Kasumi-1 (cell line): ENCODE results near the gene CAPN14.
"Not testable (repeated sequence)": the region's sequence is repeated elsewhere in the genome, so short reads cannot be mapped to it uniquely, and the experiment has no call there.

ENCODE experiments used
- DNase-seq, 2 experiments: peaks; one replicate each; lab custom pipeline; 2025; lab: John Stamatoyannopoulos, UW

CAPN14 gene

DNA sequence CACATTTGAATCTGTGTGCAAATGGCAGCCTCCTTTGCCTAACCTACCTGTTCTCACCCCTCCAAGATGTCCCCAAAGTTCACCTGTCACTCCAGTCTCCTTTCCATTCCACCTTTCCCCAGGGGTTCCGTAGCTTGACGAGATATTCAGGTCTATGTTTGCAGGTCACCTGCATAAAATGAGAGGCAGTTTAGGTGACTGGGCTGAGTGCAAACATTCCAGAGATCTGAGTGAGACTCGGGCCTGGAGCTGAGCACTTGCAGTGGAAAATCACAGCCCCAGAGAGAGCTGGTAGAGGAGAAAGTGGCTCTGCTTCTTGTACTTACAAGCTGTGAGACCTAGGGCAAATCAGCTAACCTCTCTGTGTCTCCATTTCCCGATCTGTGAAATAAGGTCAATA is 20.1 kb downstream of the CAPN14 start:
- no peak for DNase-seq

DNA sequence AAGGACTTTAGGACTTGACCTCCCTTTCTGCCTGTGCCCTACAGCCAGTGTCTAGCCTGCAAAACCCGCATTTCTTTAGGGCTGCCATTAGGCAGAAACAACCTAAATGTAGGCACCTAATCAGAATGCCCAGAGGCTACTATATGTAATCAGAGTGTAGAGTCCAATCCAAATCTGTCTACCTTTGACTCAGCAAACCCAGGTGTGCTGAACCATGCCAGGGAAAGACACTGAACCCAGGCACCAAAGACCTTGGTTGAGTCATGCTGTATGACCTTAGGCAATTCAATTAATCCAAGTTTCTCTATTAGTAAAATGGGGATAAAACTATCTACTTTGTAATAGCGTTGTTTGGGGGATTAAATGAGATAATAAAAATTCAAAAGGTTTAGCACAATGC is 20.7 kb downstream of the CAPN14 start:
- no peak for DNase-seq

DNA sequence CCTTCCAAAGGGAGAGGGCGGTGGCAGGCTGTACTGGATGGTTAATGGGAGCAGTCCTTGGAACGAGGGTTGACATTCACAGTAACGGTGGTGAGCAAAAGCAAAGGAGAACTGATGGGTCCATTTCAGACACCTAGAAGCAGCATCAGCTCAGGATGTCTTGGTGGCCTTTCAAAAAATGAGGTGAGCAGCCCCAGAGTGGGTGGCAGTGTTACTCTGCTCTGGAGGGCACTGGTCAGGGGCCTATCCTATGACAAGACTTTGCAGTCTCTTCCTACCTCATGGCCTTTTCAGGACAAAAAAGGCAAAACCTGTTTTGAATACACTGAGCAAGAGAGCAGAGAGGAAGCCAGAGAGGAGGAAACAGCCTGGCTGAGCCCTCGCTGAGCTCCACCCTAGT is 23.5 kb downstream of the CAPN14 start:
- no peak for DNase-seq

DNA sequence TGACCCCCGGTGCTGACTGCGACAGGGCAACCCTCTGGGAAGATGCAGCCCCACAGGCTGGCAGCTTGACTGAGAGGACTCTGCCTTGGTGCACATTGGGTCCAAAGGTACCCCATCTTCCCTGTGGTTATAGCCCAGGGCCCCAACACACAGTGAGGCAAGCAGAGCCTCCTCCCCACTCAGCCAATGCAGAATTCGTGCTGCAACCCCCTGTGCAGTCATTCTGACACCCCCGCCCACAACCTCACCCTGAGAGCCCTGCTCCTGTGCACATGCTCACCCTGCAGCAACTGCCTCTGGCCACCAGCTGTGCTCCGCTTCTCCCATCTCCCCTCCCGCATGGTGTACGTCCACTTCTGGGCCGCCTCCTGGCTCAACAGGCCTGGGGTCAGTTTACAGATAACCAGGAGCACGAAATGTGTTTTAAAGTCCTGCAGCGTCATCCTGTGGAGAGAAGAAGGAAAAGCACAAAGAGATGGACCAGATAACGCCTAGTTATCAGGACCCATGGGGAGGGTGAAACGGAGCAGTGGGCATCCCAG is 24.4 kb downstream of the CAPN14 start:
- DNase-seq = no peak

DNA sequence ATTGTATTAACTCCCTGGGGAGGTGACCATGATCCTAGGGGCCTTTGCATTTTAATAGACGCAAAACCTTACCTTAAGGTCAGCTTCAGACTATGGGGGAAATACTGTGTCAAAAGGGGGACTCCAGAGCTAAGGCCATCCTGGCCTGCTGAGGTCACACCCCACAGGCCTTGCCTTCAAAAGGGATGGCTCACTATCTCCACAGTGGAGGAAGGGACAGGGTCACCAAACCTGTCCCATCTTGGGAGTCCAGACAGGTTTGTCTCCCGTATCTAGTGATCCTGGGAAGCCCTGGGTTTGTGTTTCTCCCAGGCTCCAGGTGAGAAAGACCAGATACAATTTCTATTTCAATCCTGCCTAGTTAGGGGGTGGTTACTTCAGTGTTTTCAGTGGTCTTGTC is 24.9 kb downstream of the CAPN14 start:
- no peak for DNase-seq

DNA sequence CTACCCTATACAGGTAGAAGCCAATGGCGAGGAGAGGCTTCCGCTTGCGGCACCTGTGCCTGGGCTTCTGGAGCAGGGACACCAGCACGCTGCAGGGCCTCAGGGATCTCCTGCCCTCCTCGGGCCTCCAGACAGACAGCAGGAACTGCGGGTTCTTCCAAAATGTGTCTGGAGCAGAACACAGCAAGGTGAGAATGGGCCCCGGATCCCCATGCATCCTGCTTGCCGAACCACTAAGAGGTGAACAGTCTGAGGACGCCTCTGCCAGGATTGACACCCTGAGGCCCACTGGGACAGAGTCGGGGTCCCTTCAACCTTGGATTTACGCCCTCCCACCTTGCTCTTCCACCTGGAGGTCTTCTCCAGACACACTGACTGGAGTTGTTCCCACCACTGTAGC is 25.4 kb downstream of the CAPN14 start:
- no peak for DNase-seq

DNA sequence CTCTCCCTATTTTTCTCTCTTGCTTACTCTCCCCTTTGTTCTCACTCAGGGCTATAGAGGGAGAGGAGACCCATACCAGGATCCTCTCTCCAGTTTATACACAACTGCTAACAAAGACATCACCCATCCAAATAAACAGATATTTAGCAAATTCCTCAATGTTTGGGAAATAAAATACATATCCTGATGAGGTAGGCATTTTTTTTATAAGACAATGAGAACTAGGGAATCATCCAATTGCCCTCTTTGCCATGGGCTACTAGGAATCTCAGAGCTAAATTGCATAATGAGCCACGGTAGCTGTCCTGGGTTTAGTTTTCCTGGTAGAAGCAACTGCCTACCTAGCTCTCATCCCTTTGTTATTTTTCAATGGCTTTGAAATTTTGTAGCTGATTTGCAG is 27.1 kb downstream of the CAPN14 start:
- DNase-seq = no peak

DNA sequence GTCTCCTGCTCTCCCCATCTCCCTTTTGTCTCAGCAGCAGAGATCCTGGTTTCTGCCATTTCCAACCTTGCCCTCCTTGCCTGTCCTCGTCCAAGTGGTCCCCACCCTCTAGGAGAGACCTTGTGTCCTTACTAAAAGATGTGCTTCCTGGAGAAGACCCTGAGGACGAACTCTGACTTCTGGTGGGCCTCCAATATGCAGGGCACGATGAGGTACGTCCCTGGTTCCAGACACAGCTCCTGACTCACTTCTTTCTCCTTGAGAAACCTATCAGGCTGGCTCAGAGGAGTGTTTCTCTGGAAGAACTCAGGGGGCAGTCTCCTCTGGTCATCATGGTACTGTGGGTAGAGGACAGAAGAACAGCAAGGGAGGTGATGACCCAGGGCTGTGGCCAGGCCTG is 28.2 kb downstream of the CAPN14 start:
- DNase-seq = no peak

DNA sequence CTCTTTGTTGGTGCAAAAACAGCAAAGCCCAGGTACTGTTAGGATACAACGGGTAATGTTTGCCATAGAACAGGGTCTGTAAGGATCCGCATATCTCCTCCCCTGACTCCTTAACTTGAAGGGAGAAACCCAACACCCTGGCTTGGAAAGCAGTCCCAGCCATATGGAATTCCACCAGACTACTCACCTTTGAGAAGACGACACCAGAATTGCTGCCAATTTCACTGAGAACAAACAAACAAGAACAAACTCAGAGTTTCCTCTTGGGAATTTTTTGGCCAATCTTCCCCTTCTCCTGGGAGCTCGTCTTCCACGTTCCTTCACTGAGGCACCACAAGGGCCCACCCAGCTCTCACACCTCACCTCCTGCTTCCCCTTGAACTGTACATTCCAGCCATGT is 29.2 kb downstream of the CAPN14 start:
- DNase-seq = no peak

DNA sequence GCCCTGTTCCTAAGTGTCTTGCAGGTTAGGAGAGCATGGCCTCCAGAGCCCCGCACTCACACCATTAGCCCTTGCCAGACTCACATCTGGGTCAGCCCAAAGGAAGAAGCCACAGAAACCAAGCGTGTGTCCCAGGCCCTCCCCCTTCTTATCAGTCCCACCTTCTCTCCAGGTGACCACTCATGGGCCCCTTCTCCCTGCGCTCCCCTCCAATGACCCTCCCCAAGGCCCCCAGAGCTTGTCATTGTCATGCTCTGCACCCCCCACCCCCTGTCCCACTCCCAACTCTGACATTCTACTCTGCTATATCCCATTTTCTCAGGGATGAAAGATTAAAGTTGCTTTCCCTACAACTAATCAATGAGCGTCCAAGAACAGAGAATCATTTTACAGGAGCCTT is 30.1 kb downstream of the CAPN14 start:
- DNase-seq = no peak

DNA sequence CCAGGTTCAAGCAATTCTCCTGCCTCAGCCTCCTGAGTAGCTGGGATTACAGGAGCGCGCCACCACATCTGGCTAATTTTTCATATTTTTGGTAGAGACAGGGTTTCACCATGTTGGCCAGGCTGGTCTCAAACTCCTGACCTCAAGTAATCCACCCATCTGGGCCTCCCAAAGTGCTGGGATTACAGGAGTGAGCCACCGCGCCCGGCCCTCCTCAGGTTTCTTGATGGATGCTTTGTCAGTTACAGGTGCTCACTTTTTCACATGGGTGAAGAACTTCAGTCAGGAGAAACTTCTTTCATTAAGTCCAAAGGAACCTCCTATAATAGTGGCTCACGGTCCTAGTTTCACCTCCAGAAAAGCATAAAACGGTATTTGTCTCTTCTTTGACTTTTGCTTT is 33.3 kb downstream of the CAPN14 start:
- not testable (repeated sequence) for DNase-seq

DNA sequence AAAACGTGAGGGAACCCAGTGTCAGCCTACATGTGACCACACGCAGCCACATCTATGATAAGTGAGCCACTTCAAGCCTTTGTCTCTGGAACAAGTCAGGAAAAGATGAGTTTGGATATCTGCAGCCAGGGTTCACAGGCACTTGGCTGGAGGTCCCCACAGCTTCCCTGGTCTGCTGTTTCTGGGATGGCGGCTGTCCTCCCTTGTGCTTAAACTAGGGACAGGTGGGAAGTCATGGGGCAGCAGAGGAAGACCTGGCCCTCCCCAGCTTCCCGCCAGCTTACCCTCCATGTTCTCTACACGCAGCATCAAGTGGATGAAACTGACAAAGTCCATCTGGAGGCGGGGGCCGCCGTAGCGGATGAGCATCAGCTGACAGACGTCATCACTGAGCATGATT is 40.6 kb downstream of the CAPN14 start:
- no peak for DNase-seq

DNA sequence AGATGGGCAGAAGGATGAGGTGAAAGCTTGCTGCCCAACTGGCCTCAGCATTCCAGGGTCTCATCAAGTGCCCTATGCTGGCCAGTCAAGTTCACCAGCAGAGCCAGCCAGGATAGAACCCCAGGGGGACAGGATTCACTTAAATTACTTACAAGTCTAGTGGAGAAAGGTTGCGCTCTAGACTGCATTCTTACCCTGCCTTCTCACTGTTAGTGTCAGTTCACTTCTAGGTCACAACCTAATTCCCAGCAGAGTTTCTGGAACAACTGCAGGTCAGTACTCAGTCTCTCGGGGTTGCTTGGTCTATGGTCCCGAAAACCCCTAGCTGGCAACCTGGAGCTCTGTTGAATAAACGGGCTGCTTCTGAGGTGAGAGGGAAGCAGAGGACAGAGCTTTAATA is 46.2 kb downstream of the CAPN14 start:
- no peak for DNase-seq

DNA sequence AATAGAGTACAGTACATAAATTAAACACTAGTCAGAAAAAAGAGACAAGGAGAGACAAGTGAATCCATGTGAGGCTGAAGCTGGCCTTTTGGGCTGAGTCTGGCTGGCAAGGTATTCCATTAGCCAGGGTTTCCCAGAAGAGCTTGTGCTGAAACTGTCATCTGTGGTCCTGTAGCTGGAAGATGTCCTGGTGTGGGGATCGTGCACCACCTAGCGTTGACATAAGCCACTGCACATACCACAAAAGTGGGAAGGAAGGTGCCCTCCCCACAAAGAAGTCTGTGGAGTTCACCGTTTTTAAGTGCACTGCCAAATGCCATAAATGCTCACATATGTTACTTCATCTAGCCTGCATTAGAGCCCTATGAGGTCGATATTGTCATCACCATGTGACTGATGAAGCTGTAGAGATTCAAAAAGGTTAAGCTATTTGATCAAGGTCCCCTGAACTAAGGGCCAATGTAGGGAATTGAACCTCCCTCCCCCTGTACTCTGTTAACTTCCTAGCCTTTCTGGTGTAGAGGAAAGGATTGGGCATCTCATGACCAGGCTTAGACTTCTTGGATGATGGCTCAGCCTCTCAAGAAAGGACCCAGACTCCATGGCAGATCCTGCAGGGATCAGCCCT is 47.1 kb downstream of the CAPN14 start:
- DNase-seq = peak; percentile 77 to 82

DNA sequence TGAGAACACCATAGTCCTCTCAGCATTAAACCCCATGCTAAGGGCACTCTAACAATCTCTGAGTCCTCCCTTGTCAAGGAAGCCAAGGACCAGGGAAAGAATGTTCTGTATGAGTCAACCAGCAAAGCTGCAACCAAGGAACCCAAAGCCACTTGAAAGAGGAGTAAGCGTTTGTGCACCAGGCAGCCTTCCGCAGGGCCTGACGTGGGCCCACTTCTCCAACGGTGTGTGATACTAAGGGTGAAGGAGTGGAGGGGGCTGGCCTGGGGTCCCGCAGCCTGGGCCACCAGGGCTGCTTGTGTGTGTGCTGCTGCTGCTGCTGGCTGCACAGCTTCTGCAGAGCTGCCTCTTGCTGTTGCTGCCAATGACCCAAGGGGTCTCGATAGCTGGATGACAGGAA is 49.0 kb downstream of the CAPN14 start:
- no peak for DNase-seq

DNA sequence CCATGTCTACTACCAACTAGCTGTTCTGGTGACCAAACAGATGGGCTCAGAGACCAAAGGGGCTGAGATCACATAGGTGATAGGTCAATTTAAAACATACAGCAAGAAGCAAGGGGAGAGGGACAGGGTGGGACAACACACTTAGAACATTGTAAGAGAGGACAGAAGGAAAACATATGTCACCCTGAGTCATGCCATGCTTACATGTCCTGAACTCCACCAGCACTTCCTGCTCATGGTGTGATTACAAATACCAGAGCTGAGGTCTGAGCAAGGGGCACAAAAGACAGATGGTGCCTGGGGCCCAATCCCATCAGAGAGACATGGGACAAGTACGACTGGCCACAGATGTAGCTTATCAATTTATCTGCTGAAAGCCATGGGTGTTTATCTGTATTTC is 50.4 kb downstream of the CAPN14 start:
- no peak for DNase-seq

DNA sequence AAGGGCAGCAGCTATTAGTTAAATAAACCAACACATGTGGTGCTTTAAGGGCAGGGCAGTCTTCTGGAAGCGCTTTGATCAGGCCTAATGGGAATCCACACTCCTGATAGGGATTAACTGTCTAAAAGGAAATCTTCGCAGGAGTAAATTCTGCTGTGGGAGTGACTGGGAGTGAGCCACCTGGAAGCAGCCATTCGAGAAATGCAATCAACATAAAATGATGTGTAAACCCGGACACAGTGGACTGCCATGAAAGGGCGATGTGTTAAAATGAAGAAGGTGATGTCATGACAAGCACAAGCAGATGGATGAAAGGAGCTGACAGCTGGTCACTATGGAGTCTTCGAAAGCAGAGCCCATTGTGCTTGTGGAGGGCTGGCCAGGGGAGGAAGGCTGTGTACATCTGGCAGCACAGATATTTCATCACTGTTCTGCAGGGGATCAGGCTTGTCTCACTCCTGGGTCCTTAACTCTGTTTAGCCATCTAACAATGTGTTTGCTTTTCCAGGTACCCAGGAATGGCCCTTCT is 54.2 kb downstream of the CAPN14 start:
- no peak for DNase-seq

DNA sequence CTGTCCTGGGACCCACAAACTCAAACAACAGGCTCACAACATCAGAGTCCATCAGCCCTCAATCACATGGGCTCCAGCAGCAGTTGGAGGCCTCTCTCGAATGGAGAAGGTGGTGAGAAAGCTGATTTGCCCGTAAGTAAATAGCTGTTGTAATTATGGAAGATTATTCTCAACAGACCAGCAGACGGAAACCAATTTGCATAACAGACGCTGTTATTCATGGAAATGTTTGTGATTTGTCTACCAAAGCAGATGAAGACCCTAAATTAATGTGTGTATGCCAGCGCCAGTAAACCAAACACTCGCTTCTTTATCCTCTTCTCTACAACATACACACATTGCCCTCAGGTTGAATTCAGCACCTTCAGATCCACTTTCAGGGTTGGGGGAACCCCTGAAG is 55.7 kb downstream of the CAPN14 start:
- DNase-seq = no peak

DNA sequence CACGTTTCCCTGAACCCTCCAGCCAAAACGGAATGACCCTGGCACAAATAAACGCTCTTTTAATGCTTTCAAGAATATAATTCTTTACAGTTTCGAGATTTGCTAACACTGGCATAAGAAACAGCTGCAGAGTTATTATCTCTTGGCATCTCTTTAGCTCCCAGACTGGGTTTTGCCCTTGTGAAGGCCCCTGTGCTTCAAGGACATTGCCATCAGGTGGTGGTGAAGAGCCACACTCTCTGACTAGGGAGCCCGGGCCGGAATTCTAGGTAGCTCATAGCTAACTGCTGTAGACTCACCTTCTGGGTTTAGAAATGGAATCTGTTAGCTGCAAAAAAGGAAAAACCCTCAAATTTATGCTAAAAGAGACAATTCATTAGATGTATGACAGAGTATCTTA is 65.8 kb downstream of the CAPN14 start:
- DNase-seq = no peak

DNA sequence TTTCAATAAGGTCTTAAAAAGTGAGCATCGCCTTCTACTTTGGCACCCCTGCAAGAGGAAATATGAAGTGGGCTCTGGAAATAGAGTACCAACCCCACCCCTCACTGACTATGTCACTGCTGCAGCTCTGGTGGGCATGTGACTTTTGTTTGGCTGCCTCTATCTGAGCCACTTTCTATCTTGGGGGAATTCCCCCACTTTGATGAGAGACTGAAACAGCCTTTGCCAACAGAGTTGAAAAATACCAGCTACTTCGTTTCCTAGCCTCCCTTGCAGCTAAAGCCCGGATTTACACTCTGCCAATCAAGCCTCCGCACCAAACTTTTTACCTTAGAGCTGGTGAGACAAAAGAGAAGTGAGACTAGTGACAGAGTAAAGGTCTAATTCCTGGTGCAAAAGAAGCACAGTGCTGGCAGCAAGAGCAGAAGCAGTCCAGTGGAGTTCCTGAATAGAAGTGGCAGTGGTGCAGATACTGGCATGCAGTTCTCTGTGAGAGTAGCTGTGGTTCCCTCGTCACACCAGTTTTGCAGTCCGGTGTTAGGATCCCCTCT is 67.1 kb downstream of the CAPN14 start:
- no peak for DNase-seq

DNA sequence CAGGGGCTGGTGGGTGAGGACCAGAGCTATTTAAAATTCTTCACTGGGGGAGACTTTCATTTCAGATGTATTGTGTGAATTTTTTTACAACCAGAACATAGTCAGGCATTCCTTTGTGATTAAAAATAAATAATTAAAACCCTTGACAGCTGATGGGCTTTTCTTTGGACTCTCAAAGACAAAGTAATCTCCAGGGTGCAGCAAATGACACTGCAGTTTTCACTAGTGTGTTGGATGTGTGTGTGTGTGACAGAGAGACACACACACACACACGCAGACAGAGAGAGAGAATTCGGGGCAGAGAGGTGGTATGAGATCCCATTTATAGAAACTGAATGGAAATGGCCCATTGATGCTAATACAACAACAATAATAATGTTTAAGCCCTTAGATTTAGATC is 68.8 kb downstream of the CAPN14 start:
- DNase-seq = no peak

DNA sequence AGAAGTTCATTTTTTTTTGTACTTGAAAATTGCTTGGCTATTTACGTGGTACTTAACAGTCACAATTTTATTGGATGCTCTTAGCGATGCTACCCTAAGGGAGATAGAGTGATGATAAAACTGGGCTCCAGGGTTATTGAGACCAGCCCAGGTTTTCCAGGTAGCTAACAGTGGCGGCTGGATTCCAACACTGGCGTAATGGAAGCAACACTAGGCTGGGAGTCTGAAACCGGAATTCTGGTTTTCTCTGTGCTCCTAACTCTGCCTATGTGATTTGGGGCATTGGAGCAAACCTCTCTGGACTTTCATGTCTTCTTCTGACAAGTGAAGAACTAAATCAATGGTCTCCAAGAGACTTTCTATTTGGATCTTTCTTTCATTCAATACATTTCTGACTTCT is 69.7 kb downstream of the CAPN14 start:
- DNase-seq = no peak

DNA sequence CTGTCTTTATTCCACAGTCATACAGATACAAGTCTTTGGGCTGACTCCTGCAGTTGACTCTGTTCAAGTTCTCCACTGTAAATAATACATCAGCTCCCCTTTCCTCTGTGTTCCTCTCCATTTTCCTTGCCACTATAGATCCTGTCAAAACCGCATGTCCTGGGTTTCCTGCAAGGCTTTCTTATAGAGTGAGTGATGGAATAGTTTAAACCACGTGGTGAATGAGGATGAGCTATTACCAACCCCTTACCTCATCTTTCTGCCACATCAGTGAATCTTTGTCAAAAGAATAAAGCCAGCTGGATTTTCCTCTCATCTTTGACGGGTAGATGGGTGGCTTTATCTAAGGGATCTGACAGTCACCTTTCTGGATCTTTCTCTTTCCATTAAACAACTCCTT is 75.2 kb downstream of the CAPN14 start:
- DNase-seq = no peak
